Naive thymus-derived CD4-positive, alpha-beta T cell (primary cell): ENCODE measurements around the gene EIF1AD. TPM values are rescaled to one million over a fixed set of nuclear protein-coding genes. Genes with fewer than 3 reads are reported as not detected.

ENCODE experiments used
- ATAC-seq: fragments of 150-1000 bp; cut with Tn5 transposase; 2 replicates; pipeline ENCODE4 v1.10.0; 2021; ENCODE audit warnings: mild to moderate bottlenecking, moderate library complexity
- CTCF ChIA-PET: fragments of 350-600 bp; sonication (Branson Sonifier 250); formaldehyde crosslinking; loops from one replicate; lab custom pipeline; 2021; ENCODE audit warnings: antibody characterized with exemption; lab: Charles Lee
- POLR2A ChIA-PET: fragments of 350-600 bp; sonication (Branson Sonifier 250); formaldehyde crosslinking; loops from one replicate; lab custom pipeline; 2021; ENCODE audit warnings: antibody characterized with exemption, inconsistent platforms; lab: Charles Lee
- DNase-seq, 9 donors: peaks; one replicate each; pipeline versions ENCODE4 v3.0.0 to v3.0.0-alpha.2; 2020 to 2022; ENCODE audit warnings: mixed read lengths in 1 of 9
- H3K27ac ChIP-seq: one replicate; pipeline ENCODE4 v1.7.0; 2013; ENCODE audit warnings: mild to moderate bottlenecking, low read depth, low read length, moderate library complexity
- H3K27me3 ChIP-seq, 2 donors: one replicate each; pipeline ENCODE4 v1.7.0; 2013; ENCODE audit warnings: low read length in 2 of 2, mild to moderate bottlenecking in 2 of 2, moderate library complexity in 2 of 2; ENCODE audit not compliant: control insufficient read depth in 2 of 2, insufficient read depth in 2 of 2
- H3K36me3 ChIP-seq, 3 experiments: 1 replicate in 2 of 3; 2 replicates in 1 of 3; pipeline ENCODE4 v1.7.0; 2013; ENCODE audit warnings: low read length in 3 of 3, mild to moderate bottlenecking in 3 of 3, moderate library complexity in 1 of 3; ENCODE audit not compliant: insufficient read depth in 3 of 3, control insufficient read depth in 2 of 3
- H3K4me1 ChIP-seq, 2 donors: one replicate each; pipeline ENCODE4 v1.7.0; 2013; ENCODE audit warnings: low read length in 2 of 2, mild to moderate bottlenecking in 2 of 2, moderate library complexity in 1 of 2; ENCODE audit not compliant: control insufficient read depth in 2 of 2, insufficient read depth in 2 of 2
- H3K4me3 ChIP-seq: 2 replicates; pipeline ENCODE4 v1.7.0; 2013; ENCODE audit warnings: mild to moderate bottlenecking, low read length
- H3K9me3 ChIP-seq, 3 experiments: 1 replicate in 2 of 3; 2 replicates in 1 of 3; pipeline ENCODE4 v1.7.0; 2013; ENCODE audit warnings: low read length in 3 of 3; ENCODE audit not compliant: control insufficient read depth in 2 of 3
- H3K27ac Mint-ChIP-seq, 9 donors: one replicate each; pipeline ENCODE4 v1.8.0; 2020 to 2022; ENCODE audit warnings: mixed read lengths in 9 of 9, mild to moderate bottlenecking in 8 of 9, moderate library complexity in 5 of 9, inconsistent platforms in 2 of 9
- H3K27me3 Mint-ChIP-seq, 5 donors: one replicate each; pipeline ENCODE4 v1.8.0; 2021 to 2022; ENCODE audit warnings: mixed read lengths in 5 of 5, mild to moderate bottlenecking in 1 of 5
- H3K36me3 Mint-ChIP-seq, 5 donors: one replicate each; pipeline ENCODE4 v1.8.0; 2020 to 2022; ENCODE audit warnings: mixed read lengths in 5 of 5, mild to moderate bottlenecking in 3 of 5, inconsistent platforms in 1 of 5
- H3K4me1 Mint-ChIP-seq, 7 donors: one replicate each; pipeline ENCODE4 v1.8.0; 2020 to 2022; ENCODE audit warnings: mixed read lengths in 7 of 7, mild to moderate bottlenecking in 3 of 7, inconsistent platforms in 1 of 7
- H3K4me3 Mint-ChIP-seq, 10 donors: one replicate each; pipeline ENCODE4 v1.8.0; 2020 to 2022; ENCODE audit warnings: mild to moderate bottlenecking in 10 of 10, mixed read lengths in 10 of 10, moderate library complexity in 6 of 10, inconsistent platforms in 2 of 10
- H3K9me3 Mint-ChIP-seq, 11 donors: one replicate each; pipeline ENCODE4 v1.8.0; 2020 to 2022; ENCODE audit warnings: mixed read lengths in 11 of 11, mild to moderate bottlenecking in 4 of 11, inconsistent platforms in 1 of 11, moderate library complexity in 1 of 11
- intact Hi-C, 2 donors: fragments of 100-400 bp; cut with micrococcal nuclease; formaldehyde crosslinking; loops; one replicate each; pipeline ENCODE4 v1.15.1; 2023
- polyA plus RNA-seq, 2 donors: library from polyadenylated mRNA; unstranded; fragments of 300-500 nt; fragmentation: Illumina TruSeq; gene quantifications; one replicate each; pipeline ENCODE4 v1.2.3, GENCODE V29; 2021
- total RNA-seq, 6 experiments: library from RNA in 5 of 6; stranded (reverse) in 5 of 6; gene quantifications; 1 replicate in 5 of 6; 2 replicates in 1 of 6; pipeline ENCODE4 v1.2.3 and lab custom pipeline; 2021 to 2026

The EIF1AD gene
- total and polyA plus RNA-seq, 7 experiments from 2014 or later: 17.7 to 114 (median 58.2) TPM

- Histone ChIP-seq H3K4me3 (no peak overlapping the region), H3K36me3 (peaks cover 0 to 26% (median 0%) of the 10 kb centered on the region in 3 experiments), H3K4me1 (no peaks in the 10 kb centered on the region), H3K9me3 (no peaks in the 10 kb centered on the region), H3K27ac (no peak overlapping the region), H3K27me3 (no peaks in the 10 kb centered on the region)
- ATAC-seq (no peak), DNase-seq (no peak)
- no peak overlapping the region for H3K4me3 Mint-ChIP-seq
- intact Hi-C loops: no loop called here
- no peaks in the 10 kb centered on the region for H3K27me3 Mint-ChIP-seq
- peak overlapping the region in 2 of 9 donors; percentile 21 to 64 for H3K27ac Mint-ChIP-seq
- ChIA-PET POLR2A (interaction anchor here (1.3 kb wide), 1 partner anchor 122 kb away, joined by 4 read pairs; the partner anchor contains the start of gene MUS81), CTCF (interaction anchor here (1.0 kb wide), 1 partner anchor 98 kb away, joined by 3 read pairs; no protein-coding TSS in a partner anchor)
- H3K36me3 Mint-ChIP-seq: peaks cover 0 to 10% (median 3%) of the 10 kb centered on the region in 5 donors
- H3K4me1 Mint-ChIP-seq: peaks cover 0 to 3% (median 0%) of the 10 kb centered on the region in 7 donors
- peaks cover 0 to 2% (median 0%) of the 10 kb centered on the region in 11 donors for H3K9me3 Mint-ChIP-seq
These were observed 19.8 kb downstream of the EIF1AD start for GRCh38 chr11:65981972-65982823.

DNA sequence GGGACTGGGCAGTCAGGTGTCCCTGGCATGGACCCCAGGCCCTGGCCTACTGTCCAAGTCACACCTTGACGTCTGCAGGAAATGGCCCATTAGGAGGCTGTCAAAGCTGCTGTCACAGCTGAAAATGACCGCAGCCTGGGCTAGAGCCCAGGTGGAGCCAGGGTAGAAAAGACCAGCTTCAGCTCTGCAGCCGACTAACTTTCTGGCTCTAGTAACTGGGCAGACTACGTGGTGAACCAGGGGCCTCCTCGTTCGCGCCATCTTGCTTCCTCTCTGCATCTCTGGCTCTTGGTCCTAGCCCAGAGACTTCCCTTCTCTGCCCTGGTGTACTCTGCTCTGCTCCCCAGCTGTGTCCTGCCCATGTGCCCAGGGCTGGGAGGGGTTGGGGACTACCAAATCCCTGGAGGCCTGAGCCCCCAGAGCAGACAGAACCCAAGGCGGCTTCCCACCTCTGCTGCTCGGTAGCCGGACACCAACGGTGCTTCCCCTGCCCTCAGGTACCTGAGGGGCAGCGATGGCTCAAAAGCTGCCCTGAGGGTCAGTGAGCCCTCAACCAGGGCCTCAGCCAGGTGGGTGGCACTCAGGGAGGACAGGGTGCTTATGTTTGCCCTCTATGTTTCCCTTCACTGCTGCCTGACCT lies 20.7 kb downstream of the EIF1AD start:
- CTCF ChIA-PET: no interaction called here
- Mint-ChIP-seq H3K27me3 (no peaks in the 10 kb centered on the region), H3K9me3 (peaks cover 0 to 2% (median 0%) of the 10 kb centered on the region in 11 donors), H3K4me3 (no peak overlapping the region), H3K27ac (peak overlapping the region in 5 of 9 donors; percentile 21 to 65 (median 28)), H3K4me1 (peaks cover 0 to 2% (median 0%) of the 10 kb centered on the region in 7 donors), H3K36me3 (peaks cover 0 to 13% (median 4%) of the 10 kb centered on the region in 5 donors)
- POLR2A ChIA-PET: interaction anchor here (1.3 kb wide), 1 partner anchor 121 kb away, joined by 4 read pairs; the partner anchor contains the start of gene MUS81
- intact Hi-C loops: no loop called here
- no peak for DNase-seq
- H3K36me3 ChIP-seq: peaks cover 0 to 35% (median 0%) of the 10 kb centered on the region in 3 experiments
- H3K27me3 ChIP-seq: no peaks in the 10 kb centered on the region
- ATAC-seq: no peak
- no peaks in the 10 kb centered on the region for H3K9me3 ChIP-seq
- peak overlapping the region; percentile 14 for H3K27ac ChIP-seq
- H3K4me1 ChIP-seq: no peaks in the 10 kb centered on the region
- H3K4me3 ChIP-seq: no peak overlapping the region

- Mint-ChIP-seq H3K4me3 (no peak overlapping the region), H3K36me3 (peaks cover 4 to 20% (median 7%) of the 10 kb centered on the region in 5 donors), H3K27ac (peak overlapping the region in 2 of 9 donors; percentile 12 to 14), H3K9me3 (peaks cover 0 to 1% (median 0%) of the 10 kb centered on the region in 11 donors), H3K4me1 (peaks cover 0 to 7% (median 0%) of the 10 kb centered on the region in 7 donors), H3K27me3 (no peaks in the 10 kb centered on the region)
- POLR2A ChIA-PET: no interaction called here
- Histone ChIP-seq H3K4me3 (no peak overlapping the region), H3K27me3 (no peaks in the 10 kb centered on the region), H3K36me3 (peaks cover 0 to 42% (median 0%) of the 10 kb centered on the region in 3 experiments), H3K9me3 (no peaks in the 10 kb centered on the region), H3K4me1 (no peaks in the 10 kb centered on the region), H3K27ac (no peak overlapping the region)
- DNase-seq (no peak), ATAC-seq (no peak)
- CTCF ChIA-PET: interaction anchor here (1.1 kb wide), 1 partner anchor 9 kb away, joined by 3 read pairs; no protein-coding TSS in a partner anchor
- intact Hi-C loops: no loop called here
These were observed 22.6 kb downstream of the EIF1AD start for GRCh38 chr11:65979261-65979759.

GRCh38 chr11:65978391-65979238 lies 23.3 kb downstream of the EIF1AD start:
- intact Hi-C loops: no loop called here
- Mint-ChIP-seq H3K9me3 (no peaks in the 10 kb centered on the region), H3K36me3 (peaks cover 4 to 22% (median 9%) of the 10 kb centered on the region in 5 donors), H3K27me3 (no peaks in the 10 kb centered on the region), H3K4me3 (no peak overlapping the region), H3K4me1 (peaks cover 0 to 7% (median 0%) of the 10 kb centered on the region in 7 donors), H3K27ac (peak overlapping the region in 2 of 9 donors; percentile 14 to 51)
- POLR2A ChIA-PET: interaction anchor here (0.6 to 0.9 kb wide), 2 partner anchors 14 to 154 kb away, joined by 3 read pairs; no protein-coding TSS in a partner anchor
- peak in 1 of 9 donors; percentile 3 for DNase-seq
- no peaks in the 10 kb centered on the region for H3K27me3 ChIP-seq
- H3K27ac ChIP-seq: no peak overlapping the region
- H3K36me3 ChIP-seq: peaks cover 0 to 44% (median 0%) of the 10 kb centered on the region in 3 experiments
- ATAC-seq: no peak
- no peaks in the 10 kb centered on the region for H3K4me1 ChIP-seq
- H3K4me3 ChIP-seq: no peak overlapping the region
- no peaks in the 10 kb centered on the region for H3K9me3 ChIP-seq
- CTCF ChIA-PET: interaction anchor here (1.1 kb wide), 1 partner anchor 9 kb away, joined by 3 read pairs; no protein-coding TSS in a partner anchor

DNA sequence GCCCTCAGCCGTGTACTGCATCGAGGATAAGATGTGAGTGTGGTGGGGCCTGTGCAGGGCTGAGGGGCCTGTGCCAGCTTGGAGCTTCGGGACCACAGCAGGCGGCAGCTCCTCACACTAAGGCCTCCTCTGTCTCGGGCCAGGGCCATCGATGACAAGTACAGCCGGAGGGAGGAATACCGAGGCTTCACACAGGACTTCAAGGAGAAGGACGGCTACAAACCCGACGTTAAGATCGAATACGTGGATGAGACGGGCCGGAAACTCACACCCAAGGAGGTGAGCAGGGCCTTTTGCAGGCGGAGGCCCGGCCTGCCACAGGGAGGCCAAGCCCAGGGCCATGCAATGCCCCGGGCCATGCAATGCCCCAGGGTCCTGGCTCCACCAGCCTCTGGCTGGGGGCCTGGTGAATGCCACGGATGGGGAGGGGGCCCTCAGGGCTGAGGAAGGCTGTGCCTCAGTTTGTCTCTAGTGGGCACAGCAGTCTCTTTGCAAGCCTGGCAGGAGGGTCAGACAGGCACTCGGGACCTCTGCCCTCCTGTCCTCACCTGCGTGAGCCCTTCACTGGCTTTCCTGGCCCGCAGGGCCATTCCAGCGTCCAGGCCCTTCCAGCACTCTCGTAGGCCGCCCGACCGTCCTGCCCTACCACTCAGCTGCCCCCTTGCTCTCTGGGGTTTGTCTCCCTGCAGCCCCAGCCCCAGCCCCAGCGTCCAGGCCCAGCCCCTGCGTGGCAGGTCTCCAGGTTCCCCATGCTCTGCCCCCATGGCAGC lies 24.2 kb downstream of the EIF1AD start:
- CTCF ChIA-PET: no interaction called here
- H3K36me3 Mint-ChIP-seq: peaks cover 9 to 29% (median 15%) of the 10 kb centered on the region in 5 donors

More for the DNA sequence above, 24.2 kb downstream of the EIF1AD start:
- no peak for DNase-seq
- intact Hi-C loops: no loop called here
- Histone ChIP-seq H3K4me1 (no peaks in the 10 kb centered on the region), H3K4me3 (no peak overlapping the region), H3K27me3 (no peaks in the 10 kb centered on the region), H3K36me3 (peaks cover 0 to 51% (median 0%) of the 10 kb centered on the region in 3 experiments), H3K9me3 (no peaks in the 10 kb centered on the region), H3K27ac (no peak overlapping the region)
- H3K27ac Mint-ChIP-seq: no peak overlapping the region
- H3K4me1 Mint-ChIP-seq: peaks cover 0 to 12% (median 4%) of the 10 kb centered on the region in 7 donors
- H3K4me3 Mint-ChIP-seq: no peak overlapping the region
- no peaks in the 10 kb centered on the region for H3K27me3 Mint-ChIP-seq
- POLR2A ChIA-PET: interaction anchor here (0.9 kb wide), 1 partner anchor 13 kb away, joined by 3 read pairs; no protein-coding TSS in a partner anchor
- ATAC-seq: no peak
- H3K9me3 Mint-ChIP-seq: no peaks in the 10 kb centered on the region
